HepG2 (cell line): ENCODE data around the gene ABHD17A. TPM values are rescaled to one million over a fixed set of nuclear protein-coding genes. Genes with fewer than 3 reads are reported as not detected.

Source experiments
- HDAC1 ChIP-seq: sonication (generic); formaldehyde crosslinking; IDR thresholded peaks from 2 replicates; pipeline ENCODE4 v1.5.1; 2020; ENCODE audit warnings: mild to moderate bottlenecking, missing genetic modification reagents
- HNF4A ChIP-seq: sonication (generic); formaldehyde crosslinking; IDR thresholded peaks from 2 replicates; pipeline ENCODE4 v1.4.0; 2020; ENCODE audit warnings: missing genetic modification reagents
- MAX ChIP-seq: IDR thresholded peaks from 2 replicates; pipeline ENCODE4 v1.6.1; 2012; ENCODE audit warnings: inconsistent platforms
- NR2F6 ChIP-seq, 2 experiments: IDR thresholded peaks; 2 replicates each; pipeline ENCODE4 v1.6.1; 2016; ENCODE audit warnings: antibody characterized with exemption in 1 of 2, mild to moderate bottlenecking in 1 of 2
- PATZ1 ChIP-seq: sonication (generic); formaldehyde crosslinking; IDR thresholded peaks from 2 replicates; pipeline ENCODE4 v1.4.0; 2020; ENCODE audit warnings: missing genetic modification reagents
- PAXIP1 ChIP-seq: sonication (generic); formaldehyde crosslinking; conservative IDR thresholded peaks from 2 replicates; pipeline ENCODE4 v1.4.0; 2020; ENCODE audit warnings: mild to moderate bottlenecking, missing genetic modification reagents, moderate library complexity
- PCBP1 ChIP-seq: fragments of 200-400 bp; formaldehyde crosslinking; IDR thresholded peaks from 2 replicates; pipeline ENCODE4 v1.6.1; 2017; ENCODE audit warnings: mild to moderate bottlenecking, low read depth, low read length, borderline replicate concordance
- SALL1 ChIP-seq: sonication (generic); formaldehyde crosslinking; IDR thresholded peaks from 2 replicates; pipeline ENCODE4 v1.8.0; 2022; ENCODE audit warnings: mild to moderate bottlenecking, missing genetic modification reagents
- ZC3H13 ChIP-seq: sonication (generic); formaldehyde crosslinking; IDR thresholded peaks from 2 replicates; pipeline ENCODE4 v1.8.1; 2023; ENCODE audit warnings: mild to moderate bottlenecking, missing genetic modification reagents, moderate library complexity
- ZFP37 ChIP-seq: sonication (generic); formaldehyde crosslinking; IDR thresholded peaks from 2 replicates; pipeline ENCODE4 v1.4.0; 2020; ENCODE audit warnings: missing genetic modification reagents, borderline replicate concordance
- ZNF609 ChIP-seq: sonication (generic); formaldehyde crosslinking; IDR thresholded peaks from 2 replicates; pipeline ENCODE4 v1.4.0; 2020; ENCODE audit warnings: mild to moderate bottlenecking, missing genetic modification reagents, borderline replicate concordance
- ZNF629 ChIP-seq: sonication (generic); formaldehyde crosslinking; conservative IDR thresholded peaks from 2 replicates; pipeline ENCODE4 v1.5.0; 2020; ENCODE audit warnings: missing genetic modification reagents
- ZNF839 ChIP-seq: sonication (generic); formaldehyde crosslinking; IDR thresholded peaks from 2 replicates; pipeline ENCODE4 v1.4.0; 2020; ENCODE audit warnings: missing genetic modification reagents, mild to moderate bottlenecking, borderline replicate concordance
- polyA plus RNA-seq, 8 experiments: library from polyadenylated mRNA; depleted of rRNA in 3 of 8; stranded (reverse) in 7 of 8; unstranded in 1 of 8; fragments of >200 nt; fragmentation: Illumina TruSeq in 4 of 8; extraction: Trizol in 4 of 8; gene quantifications; 2 replicates each; pipeline versions ENCODE4 v1.2.1 to v1.2.3, GENCODE V29; 2011 to 2016; ENCODE audit warnings: low read depth in 4 of 8, missing spikeins in 1 of 8, mixed read lengths in 1 of 8; ENCODE audit not compliant: insufficient read depth in 1 of 8
- total RNA-seq, 5 experiments: library from RNA; depleted of rRNA; stranded (reverse); fragments of >200 nt; fragmentation: Illumina TruSeq; extraction: Trizol; gene quantifications; 2 replicates each; pipeline ENCODE4 v1.2.3, GENCODE V29; 2016; ENCODE audit warnings: low read depth in 1 of 5
- TF ChIP-seq, protein P1 (sequence below): sonication (generic); formaldehyde crosslinking; IDR thresholded peaks from 2 replicates; pipeline ENCODE4; 2020; ENCODE audit warnings: missing genetic modification reagents, mild to moderate bottlenecking, borderline replicate concordance

ABHD17A gene
- total and polyA plus RNA-seq, 2 of the 13 experiments (the other 11 are each of a cell fraction or from before 2014, with no cell fraction given): 27.7 to 40.8 TPM

DNA sequence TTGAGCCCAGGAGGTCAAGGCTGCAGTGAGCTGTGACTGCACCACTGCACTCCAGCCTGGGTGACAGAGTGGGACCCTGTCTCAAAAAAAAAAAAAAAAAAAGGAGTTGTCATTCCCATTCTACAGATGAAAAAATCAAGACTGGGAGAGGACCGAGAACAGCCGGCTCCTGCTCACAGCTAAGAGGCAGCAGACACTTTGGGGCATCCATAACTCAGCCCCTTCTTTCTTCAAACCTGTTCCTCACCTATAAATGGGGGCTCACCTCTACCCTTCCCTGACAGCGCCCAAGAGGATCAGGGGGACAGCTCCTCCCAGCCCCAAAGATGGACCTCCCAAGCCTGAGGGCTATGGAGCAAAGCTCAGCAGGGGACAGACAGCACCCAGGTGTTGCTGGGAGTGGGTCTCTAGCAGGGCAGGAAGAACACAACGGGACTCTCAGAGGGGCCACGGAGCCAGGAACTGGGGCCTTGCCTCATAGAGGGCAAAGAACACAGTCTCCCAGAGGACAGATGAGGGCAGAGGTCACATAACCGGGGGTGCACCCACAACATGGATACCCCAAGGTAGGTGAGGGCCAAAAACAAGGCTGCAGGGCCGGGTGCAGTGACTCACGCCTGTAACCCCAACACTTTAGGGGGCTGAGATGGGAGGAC lies 18.5 kb downstream of the ABHD17A start (continued):
- TF ChIP-seq HNF4A (CRISPR knock-in tag) (peak; percentile 50), ZNF609 (CRISPR knock-in tag) (peak; percentile 42; the same call in 1 of the 2 replicates), PATZ1 (CRISPR knock-in tag) (peak; percentile 37; the same call in 1 of the 2 replicates), ZNF839 (CRISPR knock-in tag) (no peak), NR2F6 (IDR thresholded peaks at IDR 0.05) (peak; percentile 72), NR2F6 (CRISPR knock-in tag; IDR thresholded peaks at IDR 0.05) (peak; percentile 81), ZC3H13 (CRISPR knock-in tag) (0 out of 2 replicates have a peak, but pooled peaks have one; percentile 20), HDAC1 (CRISPR knock-in tag) (peak; percentile 52; the same call in 1 of the 2 replicates), ZFP37 (no peak), ZNF629 (CRISPR knock-in tag) (peak; percentile 88), MAX (0 out of 2 replicates have a peak, but pooled peaks have one; percentile 16), PCBP1 (no peak), SALL1 (CRISPR knock-in tag) (peak; percentile 46; the same call in 1 of the 2 replicates), PAXIP1 (peak; percentile 68)
- TF ChIP-seq, protein P1, sequence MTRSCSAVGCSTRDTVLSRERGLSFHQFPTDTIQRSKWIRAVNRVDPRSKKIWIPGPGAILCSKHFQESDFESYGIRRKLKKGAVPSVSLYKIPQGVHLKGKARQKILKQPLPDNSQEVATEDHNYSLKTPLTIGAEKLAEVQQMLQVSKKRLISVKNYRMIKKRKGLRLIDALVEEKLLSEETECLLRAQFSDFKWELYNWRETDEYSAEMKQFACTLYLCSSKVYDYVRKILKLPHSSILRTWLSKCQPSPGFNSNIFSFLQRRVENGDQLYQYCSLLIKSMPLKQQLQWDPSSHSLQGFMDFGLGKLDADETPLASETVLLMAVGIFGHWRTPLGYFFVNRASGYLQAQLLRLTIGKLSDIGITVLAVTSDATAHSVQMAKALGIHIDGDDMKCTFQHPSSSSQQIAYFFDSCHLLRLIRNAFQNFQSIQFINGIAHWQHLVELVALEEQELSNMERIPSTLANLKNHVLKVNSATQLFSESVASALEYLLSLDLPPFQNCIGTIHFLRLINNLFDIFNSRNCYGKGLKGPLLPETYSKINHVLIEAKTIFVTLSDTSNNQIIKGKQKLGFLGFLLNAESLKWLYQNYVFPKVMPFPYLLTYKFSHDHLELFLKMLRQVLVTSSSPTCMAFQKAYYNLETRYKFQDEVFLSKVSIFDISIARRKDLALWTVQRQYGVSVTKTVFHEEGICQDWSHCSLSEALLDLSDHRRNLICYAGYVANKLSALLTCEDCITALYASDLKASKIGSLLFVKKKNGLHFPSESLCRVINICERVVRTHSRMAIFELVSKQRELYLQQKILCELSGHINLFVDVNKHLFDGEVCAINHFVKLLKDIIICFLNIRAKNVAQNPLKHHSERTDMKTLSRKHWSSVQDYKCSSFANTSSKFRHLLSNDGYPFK (CRISPR knock-in tag): 0 out of 2 replicates have a peak, but pooled peaks have one; percentile 30
